A549 (cell line): ENCODE results near the gene PRDM5.

Source experiments
- HOXB13 ChIP-seq: fragments of 250-450 bp; sonication (Bioruptor Pico); IDR thresholded peaks from 2 replicates; pipeline ENCODE4 v1.5.0; 2020; ENCODE audit warnings: low read depth, mild to moderate bottlenecking, moderate library complexity
- JUN ChIP-seq, 2 experiments: fragments of >200 bp; sonication (Bioruptor Twin); formaldehyde crosslinking; IDR thresholded peaks; 2 replicates in 1 of 2; 3 replicates in 1 of 2; pipeline ENCODE4 v1.6.1; 2016 to 2017
- MAFK ChIP-seq: fragments of 450-650 bp; IDR thresholded peaks from 2 replicates; pipeline ENCODE4 v1.6.1; 2014; ENCODE audit not compliant: partially characterized antibody
- MYC ChIP-seq: IDR thresholded peaks from 2 replicates; pipeline ENCODE4 v1.6.1; 2012; ENCODE audit warnings: mild to moderate bottlenecking, inconsistent platforms, low read length, improper control_type of control experiment, borderline replicate concordance
- POLR2AphosphoS2 ChIP-seq: conservative IDR thresholded peaks from 2 replicates; pipeline ENCODE4 v1.6.1; 2012; ENCODE audit warnings: low read length, improper control_type of control experiment, inconsistent platforms
- RAD21 ChIP-seq, 2 experiments: fragments of >200 bp in 1 of 2; sonication (Bioruptor Twin) in 1 of 2; formaldehyde crosslinking in 1 of 2; IDR thresholded peaks in 1 of 2; conservative IDR thresholded peaks in 1 of 2; 2 replicates in 1 of 2; 3 replicates in 1 of 2; pipeline ENCODE4 v1.6.1; 2012 to 2018; ENCODE audit warnings: inconsistent platforms in 1 of 2
- RCOR1 ChIP-seq: fragments of 150-350 bp; IDR thresholded peaks from 2 replicates; pipeline ENCODE4 v1.6.1; 2014; ENCODE audit warnings: antibody characterized with exemption, low read length, low read depth
- SREBF2 ChIP-seq: fragments of 450-650 bp; IDR thresholded peaks from 2 replicates; pipeline ENCODE4 v1.6.1; 2014; ENCODE audit warnings: mild to moderate bottlenecking, moderate library complexity
- TF ChIP-seq, protein P1 (sequence below): fragments of >200 bp; sonication (Bioruptor Twin); formaldehyde crosslinking; IDR thresholded peaks from 3 replicates; pipeline ENCODE4 v1.5.1; 2016
- TF ChIP-seq, protein P2 (sequence below): fragments of 450-650 bp; IDR thresholded peaks from 2 replicates; pipeline ENCODE4 v1.6.1; 2014; ENCODE audit warnings: antibody characterized with exemption
- TF ChIP-seq, protein P3 (sequence below): IDR thresholded peaks from 2 replicates; pipeline ENCODE4 v1.6.1; 2012; ENCODE audit warnings: low read depth, borderline replicate concordance

GRCh38 chr4:120826449-120826848, 96.1 kb downstream of the PRDM5 start:
- TF ChIP-seq SREBF2 (no peak), JUN (IDR thresholded peaks at IDR 0.05) (no peak), RCOR1 (no peak), POLR2AphosphoS2 (no peak), MAFK (peak; percentile 62), MYC (no peak), RAD21 (conservative IDR thresholded peaks at IDR 0.05 in 1 of 2, IDR thresholded peaks at IDR 0.05 in 1 of 2) (no peak), HOXB13 (CRISPR knock-in tag) (no peak)
- TF ChIP-seq, protein P1, sequence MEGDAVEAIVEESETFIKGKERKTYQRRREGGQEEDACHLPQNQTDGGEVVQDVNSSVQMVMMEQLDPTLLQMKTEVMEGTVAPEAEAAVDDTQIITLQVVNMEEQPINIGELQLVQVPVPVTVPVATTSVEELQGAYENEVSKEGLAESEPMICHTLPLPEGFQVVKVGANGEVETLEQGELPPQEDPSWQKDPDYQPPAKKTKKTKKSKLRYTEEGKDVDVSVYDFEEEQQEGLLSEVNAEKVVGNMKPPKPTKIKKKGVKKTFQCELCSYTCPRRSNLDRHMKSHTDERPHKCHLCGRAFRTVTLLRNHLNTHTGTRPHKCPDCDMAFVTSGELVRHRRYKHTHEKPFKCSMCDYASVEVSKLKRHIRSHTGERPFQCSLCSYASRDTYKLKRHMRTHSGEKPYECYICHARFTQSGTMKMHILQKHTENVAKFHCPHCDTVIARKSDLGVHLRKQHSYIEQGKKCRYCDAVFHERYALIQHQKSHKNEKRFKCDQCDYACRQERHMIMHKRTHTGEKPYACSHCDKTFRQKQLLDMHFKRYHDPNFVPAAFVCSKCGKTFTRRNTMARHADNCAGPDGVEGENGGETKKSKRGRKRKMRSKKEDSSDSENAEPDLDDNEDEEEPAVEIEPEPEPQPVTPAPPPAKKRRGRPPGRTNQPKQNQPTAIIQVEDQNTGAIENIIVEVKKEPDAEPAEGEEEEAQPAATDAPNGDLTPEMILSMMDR, result no peak
- TF ChIP-seq, protein P2, sequence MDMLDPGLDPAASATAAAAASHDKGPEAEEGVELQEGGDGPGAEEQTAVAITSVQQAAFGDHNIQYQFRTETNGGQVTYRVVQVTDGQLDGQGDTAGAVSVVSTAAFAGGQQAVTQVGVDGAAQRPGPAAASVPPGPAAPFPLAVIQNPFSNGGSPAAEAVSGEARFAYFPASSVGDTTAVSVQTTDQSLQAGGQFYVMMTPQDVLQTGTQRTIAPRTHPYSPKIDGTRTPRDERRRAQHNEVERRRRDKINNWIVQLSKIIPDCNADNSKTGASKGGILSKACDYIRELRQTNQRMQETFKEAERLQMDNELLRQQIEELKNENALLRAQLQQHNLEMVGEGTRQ, result no peak
- TF ChIP-seq, protein P3, sequence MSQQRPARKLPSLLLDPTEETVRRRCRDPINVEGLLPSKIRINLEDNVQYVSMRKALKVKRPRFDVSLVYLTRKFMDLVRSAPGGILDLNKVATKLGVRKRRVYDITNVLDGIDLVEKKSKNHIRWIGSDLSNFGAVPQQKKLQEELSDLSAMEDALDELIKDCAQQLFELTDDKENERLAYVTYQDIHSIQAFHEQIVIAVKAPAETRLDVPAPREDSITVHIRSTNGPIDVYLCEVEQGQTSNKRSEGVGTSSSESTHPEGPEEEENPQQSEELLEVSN, result no peak
